GM12892 (cell line): ENCODE data around the gene CAMKV.

Source experiments
- POLR2AphosphoS5 ChIP-seq: IDR thresholded peaks from 2 replicates; pipeline ENCODE4 v1.6.1; 2011; ENCODE audit warnings: low read depth, low read length, control low read depth
- TAF1 ChIP-seq: IDR thresholded peaks from 2 replicates; pipeline ENCODE4 v1.6.1; 2011; ENCODE audit warnings: low read depth, mild to moderate bottlenecking, control low read depth, low read length, borderline replicate concordance

DNA sequence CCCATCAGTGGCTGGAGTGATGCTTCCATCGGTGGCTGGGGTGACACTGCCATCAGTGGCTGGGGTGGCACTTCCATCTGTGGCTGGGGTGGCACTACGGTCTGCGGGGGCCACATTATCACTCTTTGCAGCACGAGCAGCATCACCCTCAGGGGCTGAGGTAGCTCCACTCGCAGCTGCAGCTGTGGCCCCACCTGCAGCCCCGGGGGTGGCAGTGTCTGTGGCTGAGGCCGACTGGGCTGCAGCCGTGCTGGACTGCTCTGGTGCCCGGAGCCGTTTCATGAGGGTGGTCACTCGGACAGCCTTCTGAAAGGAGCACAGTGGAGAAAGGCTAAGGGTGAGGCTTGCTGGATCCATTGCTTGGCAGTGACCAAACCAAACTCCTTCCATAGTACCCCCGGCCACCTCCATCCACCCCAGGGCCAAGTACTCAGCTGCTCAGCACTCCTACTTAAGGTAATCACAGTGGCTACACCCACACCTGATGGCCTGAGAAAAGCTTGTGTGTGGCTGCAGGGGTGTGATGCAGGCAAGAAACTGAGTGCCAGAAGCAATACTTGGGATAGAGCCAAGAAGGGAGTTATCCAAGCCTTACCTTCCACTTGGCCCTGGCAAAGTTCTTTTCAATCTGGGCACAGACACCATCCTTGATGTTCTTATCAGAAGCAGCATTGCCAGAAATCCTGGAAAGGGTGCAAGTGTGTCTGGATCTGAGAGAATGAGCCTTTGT, 10.0 kb downstream of the CAMKV start:
- TF ChIP-seq POLR2AphosphoS5 (no peak), TAF1 (no peak)
